GM15510 (cell line): Measurements from ENCODE around the gene RNF115.

Source experiments
- POLR2A ChIP-seq: IDR thresholded peaks from 3 replicates; pipeline ENCODE4 v1.6.1; 2011; ENCODE audit warnings: borderline replicate concordance; ENCODE audit not compliant: insufficient read length; ENCODE audit errors: extremely low read depth

Gene RNF115

DNA sequence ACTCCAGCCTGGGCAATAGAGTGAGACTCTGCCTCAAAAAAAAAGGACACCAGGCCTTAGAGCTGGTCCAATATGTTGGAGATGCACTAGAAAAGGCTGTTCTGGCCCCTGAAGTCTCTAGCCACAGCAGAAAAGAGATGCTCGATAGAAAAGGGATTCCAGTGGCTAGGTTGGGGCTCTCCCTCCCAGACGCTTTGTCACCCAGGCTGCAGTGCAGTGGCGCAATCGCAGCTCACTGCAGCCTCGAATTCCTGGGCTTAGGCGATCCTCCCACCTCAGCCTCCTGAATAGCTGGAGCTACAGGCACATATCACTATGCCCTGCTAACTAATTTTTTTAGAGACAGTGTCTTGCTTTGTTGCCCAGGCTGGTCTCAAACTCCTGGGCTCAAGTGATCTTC lies 135.0 kb downstream of the RNF115 start:
- TF ChIP-seq POLR2A = no peak
